GM12872 (cell line): ENCODE measurements around the gene IQCE.

Source experiments
- CTCF ChIP-seq: IDR thresholded peaks from 3 replicates; pipeline ENCODE4 v1.5.1; 2011; ENCODE audit warnings: low read depth, mild to moderate bottlenecking, low read length, moderate library complexity; ENCODE audit not compliant: insufficient read depth

IQCE gene

GRCh38 chr7:2519119-2519930 is 39.5 kb upstream of the IQCE start, which contains the start of gene LFNG:
Gene LFNG, plus strand, starts transcription at chr7:2519774. Its CDS starts 88 bp downstream, at chr7:2519862.
- no peak for TF ChIP-seq CTCF

GRCh38 chr7:2520131-2520760 is 38.5 kb upstream of the IQCE start:
- no peak for TF ChIP-seq CTCF

- no peak for TF ChIP-seq CTCF
Measured at GRCh38 chr7:2520761-2521290, 38.0 kb upstream of the IQCE start.

- no peak for TF ChIP-seq CTCF
Measured at GRCh38 chr7:2521341-2521745, 37.4 kb upstream of the IQCE start.

- TF ChIP-seq CTCF, result no peak
Measured at GRCh38 chr7:2521952-2522591, 36.7 kb upstream of the IQCE start.

GRCh38 chr7:2522780-2523433 is 35.9 kb upstream of the IQCE start:
- TF ChIP-seq CTCF, result no peak
